NCI-H510A (cell line): Measurements from ENCODE around the gene MTA1.

ENCODE experiments used
- DNase-seq: peaks from one replicate; lab custom pipeline; 2025; lab: John Stamatoyannopoulos, UW

The MTA1 gene

DNA sequence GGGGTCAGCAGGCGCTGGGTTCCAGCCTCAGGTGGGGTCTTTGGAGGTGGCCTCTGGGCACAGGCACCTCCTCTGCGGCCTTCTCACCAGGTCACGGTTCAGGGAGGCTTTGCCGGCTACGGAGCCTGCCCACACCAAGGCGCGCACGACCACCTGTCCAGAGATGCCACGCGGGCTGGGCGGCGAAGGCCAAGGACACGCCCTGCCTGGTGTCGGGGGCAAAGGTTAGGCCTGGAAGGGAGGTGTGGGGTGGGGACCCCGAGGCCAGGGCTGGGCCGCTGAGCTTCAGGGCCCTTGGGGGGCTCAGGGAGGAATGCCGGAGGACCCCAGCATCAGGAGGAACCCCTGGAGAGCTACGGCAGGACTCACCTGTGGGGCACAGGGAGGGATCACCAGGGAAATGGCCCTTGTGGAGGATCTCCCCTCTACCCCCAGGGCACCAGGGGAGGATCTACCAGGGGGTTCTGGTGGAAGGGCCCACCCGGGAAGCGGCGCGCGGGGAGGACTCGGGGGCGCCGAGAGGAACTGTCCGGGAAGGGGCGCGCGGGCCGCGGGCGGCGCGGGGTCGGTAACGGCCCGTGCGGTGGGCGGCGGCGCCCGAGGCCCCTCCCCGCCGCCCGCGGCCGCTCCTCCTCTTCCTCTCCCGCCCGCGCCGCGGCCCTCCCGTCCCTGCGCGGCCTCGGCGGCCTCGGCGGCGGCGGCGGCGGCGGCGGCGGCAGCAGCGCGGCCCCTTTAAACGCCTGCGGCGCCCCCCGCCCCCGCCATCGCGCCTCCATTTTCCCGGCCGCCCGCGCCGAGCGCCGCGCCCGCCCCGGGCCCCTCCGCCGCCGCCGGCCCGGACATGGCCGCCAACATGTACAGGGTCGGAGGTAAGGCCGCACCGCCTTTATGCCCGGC is at the start of gene MTA1:
TSS of gene MTA1 (plus strand) at position 633 of the 897 bp plus-strand sequence. CDS start at position 842, 209 bp downstream.
- peak; percentile 33 for DNase-seq

DNA sequence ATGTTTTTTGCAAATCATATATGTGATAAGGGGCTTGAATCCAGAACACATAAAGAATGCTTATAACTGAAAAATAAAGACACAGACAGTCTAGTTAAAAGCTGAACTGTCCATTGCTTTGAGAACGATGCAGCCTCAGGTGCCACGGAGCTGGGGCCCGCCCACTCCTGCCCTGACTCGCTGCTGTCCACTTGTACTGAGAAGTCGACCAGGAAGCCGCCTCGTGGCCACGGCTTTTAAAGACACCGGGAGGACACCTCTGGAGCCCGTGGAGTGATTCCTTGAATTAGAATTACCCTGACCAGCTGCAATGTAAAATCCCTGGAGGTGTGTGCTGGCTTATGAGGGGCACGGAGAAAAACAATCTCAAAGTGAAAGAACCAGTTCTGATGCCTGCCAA is 45.2 kb upstream of the MTA1 start:
- DNase-seq, result no peak

DNA sequence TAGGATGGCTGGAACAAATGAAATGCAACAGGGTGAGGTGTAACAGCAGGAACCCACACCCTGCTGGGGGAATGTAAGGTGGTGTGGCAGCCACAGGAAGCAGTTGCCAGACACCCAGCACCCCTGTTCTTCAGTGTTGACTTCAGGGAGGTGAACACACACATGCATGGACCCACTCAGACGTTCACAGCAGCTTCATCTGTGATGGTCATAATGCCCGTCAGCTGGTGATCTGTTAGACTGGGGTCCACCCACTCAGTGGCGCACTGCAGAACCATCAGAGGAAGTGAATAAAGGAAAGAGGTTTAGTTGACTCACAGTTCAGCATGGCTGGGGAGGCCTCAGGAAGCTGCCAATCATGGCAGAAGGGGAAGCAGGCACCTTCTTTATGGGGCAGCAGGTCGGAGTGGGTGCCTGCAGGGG is 44.0 kb upstream of the MTA1 start:
- DNase-seq, result no peak

DNA sequence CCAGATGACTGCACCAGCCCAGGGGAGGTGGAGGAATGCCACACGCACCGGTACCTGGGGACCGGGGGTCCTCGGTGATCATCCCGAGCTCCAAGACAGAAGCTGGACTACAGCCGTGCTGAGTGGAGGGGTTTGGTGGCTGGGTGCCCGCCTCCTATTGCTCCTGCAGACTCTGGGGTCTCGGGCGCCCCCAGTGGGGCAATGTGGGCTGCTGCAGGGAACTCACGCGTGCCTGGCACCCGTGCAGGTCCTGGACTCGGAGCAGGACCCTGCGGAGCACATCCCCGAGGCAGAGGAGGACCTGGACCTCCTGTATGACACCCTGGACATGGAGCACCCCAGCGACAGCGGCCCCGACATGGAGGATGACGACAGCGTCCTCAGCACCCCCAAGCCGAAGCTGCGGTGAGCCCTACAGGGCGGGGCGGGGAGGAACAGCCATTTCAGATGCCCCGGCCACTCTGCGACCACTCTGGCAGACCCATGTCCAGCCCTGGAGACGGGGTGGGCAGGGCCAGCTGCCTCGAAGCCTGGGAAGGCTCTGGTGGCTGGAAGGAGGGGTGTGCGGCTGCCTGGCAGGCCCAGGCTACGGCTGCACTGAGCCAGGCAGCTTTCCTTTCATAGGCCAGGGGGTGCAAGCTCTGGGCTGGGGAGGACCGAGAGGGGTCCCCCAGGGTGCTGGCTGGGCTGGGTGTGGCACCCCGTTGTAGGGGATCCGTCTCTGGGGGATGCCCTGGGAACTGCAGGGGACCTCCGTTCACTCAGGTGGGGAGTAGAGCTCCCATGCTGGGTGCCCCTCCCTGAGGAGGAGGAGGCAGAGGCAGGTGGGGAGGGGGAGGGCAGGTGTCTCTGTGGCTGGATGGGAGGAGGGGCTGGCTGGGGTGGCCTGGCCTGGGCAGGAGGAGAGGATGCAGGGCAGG is 42.8 kb upstream of the MTA1 start:
- DNase-seq, result no peak

DNA sequence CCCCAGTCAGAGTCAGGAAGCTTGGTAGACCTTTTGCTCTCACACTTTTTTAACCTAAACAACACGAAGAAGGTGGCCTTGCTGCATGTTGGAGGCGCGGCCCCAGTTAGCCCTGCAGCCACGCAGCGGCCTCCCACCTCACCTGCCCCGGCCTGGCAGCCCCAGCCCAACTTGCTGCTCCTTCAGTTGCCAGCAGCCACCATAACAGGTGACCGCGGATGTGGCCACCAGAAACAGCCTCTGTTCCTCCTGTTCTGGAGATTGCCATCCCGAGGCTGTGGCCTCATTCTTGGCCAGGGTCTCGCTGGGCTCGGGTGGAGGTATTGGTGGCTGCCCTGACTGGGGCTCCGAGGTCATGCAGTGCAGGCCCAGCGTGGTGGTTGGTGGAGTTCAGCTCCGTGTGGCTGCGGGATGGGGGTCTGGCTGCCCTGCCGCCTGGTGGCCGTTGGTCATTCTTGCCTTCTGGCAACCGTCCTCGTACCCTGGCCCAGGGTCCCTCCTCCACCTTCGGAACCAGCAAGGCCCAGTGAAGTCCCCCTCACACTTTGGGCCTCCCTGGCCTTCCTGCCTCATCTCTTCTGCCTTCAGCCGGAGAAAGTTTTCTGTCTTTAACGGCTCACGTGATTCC is 42.0 kb upstream of the MTA1 start:
- no peak for DNase-seq

DNA sequence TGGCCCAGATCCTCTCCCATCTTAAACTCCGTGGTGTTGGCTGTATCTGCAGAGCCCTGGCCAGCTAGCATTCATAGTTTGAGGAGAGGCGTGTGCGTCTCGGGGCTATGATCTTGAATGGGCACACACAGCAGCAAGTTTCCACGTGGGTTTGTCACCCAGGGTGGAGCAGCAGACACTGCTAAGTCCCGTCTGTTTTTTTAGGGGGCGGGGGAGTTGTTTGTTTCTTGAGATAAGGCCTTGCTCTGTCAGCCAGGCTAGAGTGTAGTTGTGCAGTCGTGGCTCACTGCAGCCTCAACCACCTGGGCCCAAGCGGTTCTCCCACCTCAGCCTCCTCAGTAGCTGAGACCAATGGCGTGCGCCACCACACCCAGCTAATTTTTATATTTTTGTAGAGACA is 41.4 kb upstream of the MTA1 start:
- DNase-seq, result no peak

DNA sequence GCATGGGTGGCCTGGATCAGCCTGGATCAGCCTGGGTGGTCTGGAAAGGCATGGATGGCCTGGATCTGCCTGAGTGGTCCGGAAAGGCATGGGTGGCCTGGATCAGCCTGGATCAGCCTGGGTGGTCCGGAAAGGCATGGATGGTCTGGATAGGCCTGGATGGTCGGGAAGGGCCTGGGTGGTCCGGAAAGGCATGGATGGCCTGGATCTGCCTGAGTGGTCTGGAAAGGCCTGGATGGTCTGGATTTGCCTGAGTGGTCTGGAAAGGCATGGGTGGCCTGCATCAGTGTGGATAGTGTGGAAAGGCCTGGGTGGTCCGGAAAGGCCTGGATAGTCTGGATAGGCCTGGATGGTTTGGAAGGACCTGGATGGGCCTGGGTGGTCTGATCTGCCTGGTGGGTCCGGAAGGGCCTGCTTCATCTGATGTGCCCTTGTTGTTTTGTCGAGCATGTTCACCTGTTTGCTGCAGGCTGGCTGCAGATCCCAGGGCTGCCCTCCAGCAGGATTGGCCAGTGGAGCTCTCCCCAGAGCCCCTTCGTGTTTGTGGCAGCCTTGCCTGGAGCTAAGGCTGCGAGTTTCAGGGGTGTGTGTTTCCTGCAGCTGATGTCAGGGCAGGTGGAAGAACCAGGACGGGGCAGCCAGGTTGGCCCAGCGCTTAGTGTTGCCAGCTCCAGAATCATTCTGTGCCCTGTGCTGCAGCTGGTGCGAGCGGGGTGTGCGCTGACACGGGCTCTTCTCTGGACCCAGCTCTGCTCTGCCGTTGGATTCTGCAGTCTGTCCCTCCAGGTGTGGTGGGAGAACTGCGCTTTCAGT is 40.5 kb upstream of the MTA1 start:
- no peak for DNase-seq

DNA sequence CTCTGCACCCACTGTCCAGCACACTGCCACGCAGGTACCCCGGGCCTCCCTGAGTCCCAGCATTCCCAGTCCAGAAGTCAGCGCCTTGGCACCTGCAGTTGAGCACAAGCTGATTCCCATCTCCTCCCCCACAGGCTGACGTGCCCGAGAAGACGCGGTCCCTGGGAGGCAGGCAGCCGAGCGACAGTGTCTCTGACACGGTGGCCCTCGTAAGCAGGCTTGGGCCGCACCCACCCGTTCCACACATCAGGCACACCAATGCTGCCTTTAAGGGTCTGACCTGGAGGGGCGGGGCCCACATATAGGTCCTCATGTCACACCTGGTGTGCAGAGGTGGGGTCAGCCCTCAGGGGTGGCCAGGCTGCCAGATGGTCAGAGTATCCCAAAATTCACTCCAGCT is 39.7 kb upstream of the MTA1 start:
- DNase-seq, result no peak

DNA sequence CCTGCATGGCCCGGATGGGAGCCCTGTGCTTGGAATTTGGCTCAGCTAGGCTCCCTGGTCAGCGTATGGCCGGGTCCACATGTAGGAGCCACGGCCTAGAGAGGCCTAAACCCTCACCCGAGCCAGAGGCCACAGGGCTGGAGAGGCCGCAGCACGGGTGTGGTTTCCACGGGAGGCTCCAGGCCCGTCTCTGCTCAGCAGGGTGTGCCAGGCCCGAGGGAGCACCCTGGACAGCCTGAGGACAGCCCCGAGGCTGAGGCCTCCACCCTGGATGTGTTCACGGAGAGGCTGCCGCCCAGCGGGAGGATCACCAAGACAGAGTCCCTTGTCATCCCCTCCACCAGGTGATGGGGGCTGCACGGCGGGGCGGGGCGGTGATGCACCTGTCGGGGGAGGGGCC is 38.9 kb upstream of the MTA1 start:
- DNase-seq, result no peak

DNA sequence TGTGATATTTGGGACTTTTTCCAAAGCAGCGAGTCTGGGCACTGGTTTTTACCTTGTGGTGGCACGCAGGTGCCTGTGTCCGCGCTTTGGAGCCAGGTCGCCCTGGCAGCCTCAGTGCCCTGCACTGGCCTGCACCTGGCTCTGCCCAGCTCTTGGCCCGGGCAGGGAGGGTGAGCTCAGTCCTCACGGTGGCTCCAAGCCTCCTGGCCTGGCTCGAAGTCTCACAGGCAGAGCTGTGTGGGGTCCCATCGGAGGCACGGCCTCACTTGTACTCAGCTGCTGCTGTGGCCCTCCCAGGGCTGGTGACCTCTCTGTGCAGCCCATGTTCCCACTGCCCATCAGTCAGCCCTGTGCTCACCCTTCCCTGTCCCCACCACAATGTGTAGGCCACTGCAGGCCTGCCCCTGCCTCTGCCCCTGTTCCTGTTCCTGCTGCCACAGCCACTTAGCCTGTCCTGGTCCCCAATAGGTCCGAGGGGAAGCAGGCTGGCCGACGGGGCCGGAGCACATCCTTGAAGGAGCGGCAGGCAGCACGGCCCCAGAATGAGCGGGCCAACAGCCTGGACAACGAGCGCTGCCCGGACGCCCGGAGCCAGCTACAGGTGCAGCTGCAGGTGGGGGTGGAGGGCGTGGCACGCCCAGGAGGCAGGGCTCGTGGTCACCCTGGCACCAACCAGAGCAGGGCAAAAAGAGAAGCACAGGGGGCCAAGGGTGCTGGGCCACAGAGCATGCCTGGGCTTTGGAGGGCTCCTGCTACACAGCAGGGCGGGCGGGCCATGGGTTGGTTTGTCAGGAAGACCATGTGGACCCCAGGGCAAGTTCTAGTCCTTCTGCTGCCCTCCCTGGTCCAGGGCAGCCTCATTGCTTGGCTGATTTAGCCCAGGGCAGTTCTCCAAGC is 37.9 kb upstream of the MTA1 start:
- DNase-seq, result no peak

DNA sequence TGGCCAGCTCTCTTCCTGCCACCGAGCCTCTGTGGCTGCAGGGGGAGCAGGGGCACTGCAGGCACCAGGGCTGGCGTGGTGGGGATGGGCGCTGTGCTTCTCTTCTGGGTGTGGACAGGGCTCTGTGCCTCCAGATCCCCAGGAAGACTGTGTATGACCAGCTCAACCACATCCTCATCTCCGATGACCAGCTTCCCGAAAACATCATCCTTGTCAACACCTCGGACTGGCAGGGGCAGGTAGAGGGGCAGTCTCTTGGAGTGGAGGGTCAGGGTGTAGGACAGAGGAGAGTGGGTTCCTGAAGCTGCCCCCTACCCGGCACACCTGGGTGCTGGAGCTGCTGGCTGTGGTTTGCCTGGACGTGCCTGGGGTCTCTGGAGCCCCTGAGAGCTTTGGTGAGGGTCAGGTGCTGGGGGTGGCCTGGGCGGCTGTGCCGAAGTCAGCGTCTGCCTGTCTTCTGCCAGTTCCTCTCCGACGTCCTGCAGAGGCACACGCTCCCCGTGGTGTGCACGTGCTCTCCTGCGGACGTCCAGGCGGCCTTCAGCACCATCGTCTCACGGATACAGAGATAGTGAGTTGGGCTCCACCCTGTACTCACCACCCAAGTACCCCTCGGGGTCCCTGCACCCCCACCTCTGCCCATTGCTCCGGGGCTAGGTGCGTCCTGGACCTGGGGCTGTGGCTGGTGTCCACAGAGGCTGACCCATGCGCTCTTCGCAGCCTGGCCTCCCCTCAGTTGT is 37.1 kb upstream of the MTA1 start:
- DNase-seq, result no peak

DNA sequence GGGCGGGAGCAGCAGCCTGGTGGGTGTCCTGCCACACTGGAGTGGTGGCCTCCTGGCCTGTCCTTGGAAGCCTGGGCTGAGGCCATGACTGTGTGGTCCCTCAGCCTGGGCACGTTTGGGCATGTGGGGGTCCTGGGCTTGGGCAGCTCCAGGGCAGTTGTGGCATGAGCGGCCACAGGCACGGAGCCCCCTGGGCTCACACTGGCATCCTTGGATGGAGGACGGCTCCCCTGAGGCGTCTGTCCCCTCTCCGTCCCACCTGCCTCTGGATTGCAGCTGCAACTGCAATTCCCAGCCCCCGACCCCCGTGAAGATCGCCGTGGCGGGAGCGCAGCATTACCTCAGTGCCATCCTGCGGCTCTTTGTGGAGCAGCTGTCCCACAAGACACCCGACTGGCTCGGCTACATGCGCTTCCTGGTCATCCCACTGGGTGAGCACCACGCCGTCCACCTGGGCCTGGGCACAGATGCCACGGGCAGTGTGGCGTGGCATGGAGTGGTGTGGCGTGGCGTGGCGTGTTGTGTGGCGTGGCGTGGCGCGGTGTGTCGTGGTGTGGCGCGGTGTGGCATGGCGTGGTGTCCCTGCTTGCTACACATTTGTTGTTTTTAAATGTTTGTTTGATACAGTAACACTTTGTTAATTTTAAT is 36.4 kb upstream of the MTA1 start:
- DNase-seq, result no peak

DNA sequence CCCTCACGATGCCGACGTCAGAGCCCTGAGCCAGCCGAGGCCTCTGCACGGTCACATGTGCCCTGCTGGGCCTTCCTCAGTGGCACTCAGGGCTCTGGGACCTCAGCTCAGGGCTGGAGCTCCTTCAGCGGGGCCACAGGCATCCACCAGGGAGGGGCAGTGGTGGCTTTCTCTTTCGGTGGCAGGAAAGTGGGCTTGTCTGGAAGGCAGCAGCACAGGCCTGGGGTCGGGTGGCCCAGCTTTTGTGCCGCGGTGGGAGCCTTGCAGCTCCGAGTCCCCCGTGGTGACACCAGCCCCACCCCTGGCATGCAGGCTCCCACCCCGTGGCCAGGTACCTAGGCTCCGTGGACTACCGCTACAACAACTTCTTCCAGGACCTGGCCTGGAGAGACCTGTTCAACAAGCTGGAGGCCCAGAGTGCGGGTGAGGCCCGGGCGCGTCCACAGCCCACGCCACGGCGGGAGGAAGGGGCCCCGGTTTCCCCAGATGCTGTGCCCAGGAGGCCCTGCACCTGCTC is 35.5 kb upstream of the MTA1 start:
- no peak for DNase-seq

DNA sequence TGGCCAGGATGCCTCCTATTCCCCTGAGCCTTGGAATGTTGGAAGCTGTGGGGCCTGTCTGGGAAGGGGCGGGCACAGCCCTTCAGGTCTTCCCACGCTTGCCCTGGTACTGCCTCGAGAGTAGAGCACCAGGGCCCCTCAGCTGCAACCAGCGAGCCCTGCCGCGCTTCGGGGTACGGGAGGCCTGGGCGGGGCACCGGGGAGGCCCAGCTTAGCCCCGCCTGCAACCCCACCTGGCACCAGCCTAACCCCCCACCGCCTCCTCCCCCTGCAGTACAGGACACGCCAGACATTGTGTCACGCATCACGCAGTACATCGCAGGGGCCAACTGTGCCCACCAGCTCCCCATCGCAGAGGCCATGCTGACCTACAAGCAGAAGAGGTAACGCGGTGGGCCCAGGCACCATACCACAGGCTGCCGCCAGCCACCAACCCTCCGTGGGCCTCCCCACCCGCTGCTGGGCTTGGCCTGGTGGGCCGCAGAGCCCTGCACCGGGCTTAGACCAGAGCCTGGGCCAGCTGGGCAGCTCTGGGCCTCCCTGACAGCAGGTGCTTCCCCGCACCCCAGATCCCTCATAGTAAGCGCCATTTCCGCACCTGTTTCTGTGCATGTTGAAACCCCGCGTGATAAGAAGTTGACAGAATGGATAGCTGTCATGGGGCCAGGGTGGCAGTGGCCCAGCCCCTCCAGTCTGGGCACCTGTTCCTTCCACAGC is 34.9 kb upstream of the MTA1 start:
- DNase-seq, result no peak

DNA sequence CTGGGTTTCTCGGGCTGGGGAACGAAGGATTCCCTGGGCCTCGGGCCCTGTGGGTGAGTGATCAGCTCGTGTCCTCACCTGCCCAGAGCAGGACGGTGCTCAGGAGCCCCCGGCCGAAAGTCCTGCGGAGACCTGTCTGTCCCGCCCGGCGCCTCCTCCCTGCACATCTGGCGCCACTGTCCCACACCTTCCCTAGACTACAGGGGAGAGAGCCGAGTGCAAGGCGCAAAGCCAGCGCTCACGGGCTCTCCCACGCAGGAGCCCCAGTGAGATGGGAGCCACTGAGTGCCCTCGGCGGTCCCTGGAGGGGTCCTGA is 34.3 kb upstream of the MTA1 start:
- no peak for DNase-seq

DNA sequence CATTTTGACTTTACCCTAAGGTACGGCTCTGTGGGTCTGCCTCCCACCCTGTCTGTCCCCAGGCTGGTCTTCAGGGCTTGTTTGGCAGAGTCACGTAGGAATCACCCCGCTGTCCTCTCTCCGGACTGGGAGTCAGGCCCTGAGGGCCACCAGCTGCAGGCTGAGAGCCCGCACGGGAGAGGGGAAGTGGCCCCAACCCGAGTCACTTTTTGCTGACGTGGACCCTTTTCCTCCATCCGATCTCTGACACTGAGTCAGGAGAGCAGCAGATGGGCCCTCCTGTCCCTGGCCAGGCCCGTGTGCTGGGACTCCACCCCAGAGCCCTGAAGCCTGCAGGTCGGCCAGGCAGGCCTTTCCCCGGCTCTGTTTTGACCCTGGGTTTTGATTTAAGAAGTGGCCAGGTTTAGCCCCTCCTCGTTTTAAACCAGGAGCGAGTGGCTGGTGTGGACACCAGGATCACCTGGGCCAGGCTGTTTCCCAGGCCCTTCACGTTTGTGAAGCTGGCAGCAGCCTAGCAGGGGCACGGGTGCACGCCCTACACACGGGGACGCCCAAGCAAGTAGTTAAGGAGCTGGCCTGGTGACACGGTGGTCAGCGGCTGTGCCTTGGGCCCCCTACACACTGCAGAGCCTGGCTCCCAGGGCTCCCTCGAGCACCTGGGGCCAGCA is 33.8 kb upstream of the MTA1 start:
- DNase-seq, result no peak

DNA sequence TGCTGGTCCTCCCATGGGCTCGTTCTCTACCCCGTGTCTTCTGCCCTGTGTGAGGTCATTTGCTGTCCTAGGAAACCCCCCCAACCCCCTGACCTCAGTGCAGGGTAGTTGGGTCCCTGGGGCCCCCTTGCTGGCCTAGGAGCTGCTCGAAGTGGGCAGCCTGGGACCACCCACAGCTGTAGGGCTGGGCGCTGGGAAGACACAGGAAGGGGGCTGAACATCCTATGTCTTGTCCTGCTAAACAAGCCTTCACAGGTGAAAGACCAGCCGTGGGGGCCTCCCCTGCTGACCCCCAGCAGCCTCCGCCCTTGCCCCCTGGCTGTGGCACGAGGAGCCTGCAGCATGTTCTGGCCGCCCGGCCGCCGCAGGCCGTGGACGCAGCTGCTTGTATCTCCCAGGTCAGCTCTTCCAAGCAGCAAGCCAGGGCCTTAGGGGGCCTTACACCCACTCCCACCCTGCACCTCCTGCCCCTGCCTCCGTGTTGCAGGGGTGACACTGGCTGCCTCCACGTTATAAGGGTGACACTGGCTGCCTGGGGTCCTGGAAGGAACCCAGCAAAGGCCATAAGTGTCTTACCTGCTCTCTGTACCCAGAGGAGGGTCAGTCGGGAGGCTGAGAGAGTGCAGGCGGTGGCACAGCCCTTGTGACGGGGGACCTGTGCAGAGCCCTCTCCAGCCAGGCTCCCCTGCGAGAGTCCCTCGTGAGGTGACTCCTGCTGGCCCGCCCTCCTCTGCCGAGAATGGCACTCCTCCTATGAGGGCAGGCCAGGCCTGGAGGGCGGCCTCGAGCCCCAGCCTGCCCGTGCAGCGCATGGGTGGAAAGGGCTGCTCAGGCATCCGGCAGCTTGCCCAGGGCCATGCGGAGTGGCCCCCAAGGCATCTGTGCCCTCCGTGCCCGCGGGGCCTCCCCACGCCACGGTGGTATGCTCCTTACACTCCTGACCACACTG is 32.8 kb upstream of the MTA1 start:
- DNase-seq, result no peak
